T-cell (primary cell): ENCODE measurements around the gene NR2E1. TPM values are rescaled to one million over a fixed set of nuclear protein-coding genes. Genes with fewer than 3 reads are reported as not detected.

Experiments used
- ATAC-seq, 4 experiments: fragments of 200-7000 bp in 3 of 4; fragments of 150-1000 bp in 1 of 4; cut with Tn5 transposase; replicated peaks in 1 of 4; 1 replicate in 3 of 4; 2 replicates in 1 of 4; pipeline ENCODE4 v1.10.0; 2021; ENCODE audit warnings: moderate library complexity in 3 of 4, mild to moderate bottlenecking in 2 of 4, moderate number of reproducible peaks in 1 of 4
- CTCF ChIA-PET, 2 donors: fragments of 300-600 bp; sonication (Branson Sonifier 250); formaldehyde crosslinking; loops; one replicate each; lab custom pipeline; 2022; ENCODE audit warnings: antibody characterized with exemption in 2 of 2; lab: Charles Lee
- POLR2A ChIA-PET, 2 donors: fragments of 300-600 bp; sonication (Branson Sonifier 250); formaldehyde crosslinking; loops; one replicate each; lab custom pipeline; 2022; ENCODE audit warnings: antibody characterized with exemption in 2 of 2; lab: Charles Lee
- DNase-seq, 35 experiments: peaks; one replicate each; pipeline versions ENCODE4 v3.0.0 to v3.0.0-alpha.2; 2013 to 2023
- H3K27ac ChIP-seq: one replicate; pipeline ENCODE4 v1.5.1; 2013; ENCODE audit warnings: low read length
- H3K27me3 ChIP-seq, 2 experiments: replicated peaks in 1 of 2; 1 replicate in 1 of 2; 2 replicates in 1 of 2; pipeline versions ENCODE4 v1.6.1 to v1.7.0; 2013; ENCODE audit warnings: low read length in 1 of 2, mixed read lengths in 1 of 2; ENCODE audit not compliant: control insufficient read depth in 2 of 2, insufficient read depth in 2 of 2; ENCODE audit errors: extremely low read depth in 1 of 2
- H3K36me3 ChIP-seq, 2 donors: 1 replicate in 1 of 2; 2 replicates in 1 of 2; pipeline versions ENCODE4 v1.6.1 to v1.7.0; 2013; ENCODE audit warnings: low read length in 1 of 2; ENCODE audit not compliant: control insufficient read depth in 2 of 2, insufficient read depth in 1 of 2; ENCODE audit errors: extremely low read depth in 1 of 2
- H3K4me1 ChIP-seq, 2 experiments: 1 replicate in 1 of 2; 2 replicates in 1 of 2; pipeline versions ENCODE4 v1.6.1 to v1.7.0; 2013; ENCODE audit warnings: low read length in 2 of 2, mixed read lengths in 1 of 2; ENCODE audit not compliant: insufficient read depth in 2 of 2, control insufficient read depth in 1 of 2; ENCODE audit errors: extremely low read depth in 1 of 2
- H3K4me3 ChIP-seq, 2 donors: 1 replicate in 1 of 2; 2 replicates in 1 of 2; pipeline versions ENCODE4 v1.5.1 to v1.7.0; 2013; ENCODE audit warnings: mild to moderate bottlenecking in 2 of 2, low read length in 1 of 2, moderate library complexity in 1 of 2; ENCODE audit not compliant: control insufficient read depth in 1 of 2; ENCODE audit errors: extremely low read depth in 1 of 2
- H3K9me3 ChIP-seq: 2 replicates; pipeline ENCODE4 v1.7.0; 2013
- H3K27ac Mint-ChIP-seq, 2 donors: one replicate each; pipeline ENCODE4 v1.8.0; 2020 to 2021; ENCODE audit warnings: mild to moderate bottlenecking in 2 of 2, mixed read lengths in 2 of 2
- H3K27me3 Mint-ChIP-seq, 2 donors: one replicate each; pipeline ENCODE4 v1.8.0; 2021 to 2022; ENCODE audit warnings: mixed read lengths in 2 of 2
- H3K36me3 Mint-ChIP-seq: one replicate; pipeline ENCODE4 v1.8.0; 2021; ENCODE audit warnings: mixed read lengths
- H3K4me1 Mint-ChIP-seq, 3 donors: one replicate each; pipeline ENCODE4 v1.8.0; 2020 to 2022; ENCODE audit warnings: mixed read lengths in 3 of 3, mild to moderate bottlenecking in 1 of 3
- H3K4me3 Mint-ChIP-seq, 3 donors: one replicate each; pipeline ENCODE4 v1.8.0; 2020 to 2022; ENCODE audit warnings: mild to moderate bottlenecking in 3 of 3, mixed read lengths in 3 of 3, moderate library complexity in 3 of 3
- H3K9me3 Mint-ChIP-seq, 3 donors: one replicate each; pipeline ENCODE4 v1.8.0; 2020 to 2022; ENCODE audit warnings: mixed read lengths in 3 of 3
- WGBS: methylation state at CpG from one replicate; pipeline ENCODE4 v1.1.5; 2013; ENCODE audit warnings: missing lambda C conversion rate; ENCODE audit not compliant: insufficient coverage; 5-methylcytosine and 5-hydroxymethylcytosine counted together
- total RNA-seq, 35 experiments: library from RNA in 6 of 35; stranded (reverse) in 6 of 35; fragments of 120-200 nt in 1 of 35; gene quantifications; one replicate each; pipeline versions ENCODE4 v1.2.1 to v1.2.4 and lab custom pipeline; 2013 to 2026

NR2E1 gene
- total RNA-seq, 5 donors from 2014 or later (not counting 1 experiment from before 2014, with no cell fraction given), result not detected

GRCh38 chr6:108127056-108127455 lies 38.8 kb upstream of the NR2E1 start:
- Histone ChIP-seq H3K36me3 (no peaks in the 10 kb centered on the region), H3K9me3 (no peaks in the 10 kb centered on the region), H3K27me3 (peaks cover 32 to 38% of the 10 kb centered on the region in 2 experiments), H3K27ac (no peak overlapping the region), H3K4me1 (no peaks in the 10 kb centered on the region), H3K4me3 (no peak overlapping the region)
- WGBS, result no CpG with 5 or more reads among the region's 1 CpG
- peaks cover 0 to 6% (median 0%) of the 10 kb centered on the region in 3 donors for H3K4me1 Mint-ChIP-seq
- H3K9me3 Mint-ChIP-seq, result no peaks in the 10 kb centered on the region
- POLR2A ChIA-PET, result no interaction called here
- CTCF ChIA-PET, result no interaction called here
- H3K27me3 Mint-ChIP-seq, result peaks cover 72 to 84% of the 10 kb centered on the region in 2 donors
- DNase-seq (no peak), ATAC-seq (no peak)
- H3K4me3 Mint-ChIP-seq, result no peak overlapping the region
- H3K27ac Mint-ChIP-seq, result no peak overlapping the region
- H3K36me3 Mint-ChIP-seq, result no peaks in the 10 kb centered on the region

- WGBS, result 75% methylated on average over 1 of the region's 2 CpGs
- Histone ChIP-seq H3K27me3 (peaks cover 29 to 44% of the 10 kb centered on the region in 2 experiments), H3K4me3 (no peak overlapping the region), H3K4me1 (no peaks in the 10 kb centered on the region), H3K9me3 (no peaks in the 10 kb centered on the region), H3K36me3 (no peaks in the 10 kb centered on the region), H3K27ac (no peak overlapping the region)
- no peak overlapping the region for H3K4me3 Mint-ChIP-seq
- DNase-seq (no peak), ATAC-seq (no peak)
- H3K27me3 Mint-ChIP-seq, result peaks cover 73 to 85% of the 10 kb centered on the region in 2 donors
- H3K27ac Mint-ChIP-seq, result no peak overlapping the region
- ChIA-PET CTCF (no interaction called here), POLR2A (no interaction called here)
- no peaks in the 10 kb centered on the region for H3K9me3 Mint-ChIP-seq
- H3K36me3 Mint-ChIP-seq, result no peaks in the 10 kb centered on the region
- peaks cover 0 to 6% (median 0%) of the 10 kb centered on the region in 3 donors for H3K4me1 Mint-ChIP-seq
Observed at GRCh38 chr6:108127826-108128225, 38.0 kb upstream of the NR2E1 start.

GRCh38 chr6:108130262-108130661 lies 35.6 kb upstream of the NR2E1 start:
- Mint-ChIP-seq H3K9me3 (no peaks in the 10 kb centered on the region), H3K27me3 (peaks cover 68 to 78% of the 10 kb centered on the region in 2 donors), H3K36me3 (no peaks in the 10 kb centered on the region), H3K4me3 (no peak overlapping the region), H3K27ac (no peak overlapping the region), H3K4me1 (peaks cover 7 to 16% (median 13%) of the 10 kb centered on the region in 3 donors)
- CTCF ChIA-PET, result no interaction called here
- POLR2A ChIA-PET, result interaction anchor here in 1 of 2 donors (0.6 kb wide), 1 partner anchor 12 kb away, joined by 8 read pairs; no protein-coding TSS in a partner anchor
- no peaks in the 10 kb centered on the region for H3K9me3 ChIP-seq
- peaks cover 27 to 43% of the 10 kb centered on the region in 2 experiments for H3K27me3 ChIP-seq
- DNase-seq (no peak), ATAC-seq (no peak)
- peaks cover 0 to 8% of the 10 kb centered on the region in 2 experiments for H3K4me1 ChIP-seq
- no peak overlapping the region for H3K4me3 ChIP-seq
- H3K36me3 ChIP-seq, result no peaks in the 10 kb centered on the region
- H3K27ac ChIP-seq, result no peak overlapping the region

- no peak overlapping the region for H3K27ac ChIP-seq
- no peaks in the 10 kb centered on the region for H3K36me3 ChIP-seq
- peaks cover 0 to 8% of the 10 kb centered on the region in 2 experiments for H3K4me1 ChIP-seq
- CTCF ChIA-PET, result no interaction called here
- POLR2A ChIA-PET, result no interaction called here
- Mint-ChIP-seq H3K4me1 (peaks cover 7 to 16% (median 13%) of the 10 kb centered on the region in 3 donors), H3K27me3 (peaks cover 68 to 75% of the 10 kb centered on the region in 2 donors), H3K36me3 (no peaks in the 10 kb centered on the region), H3K4me3 (peak overlapping the region in 1 of 3 donors; percentile 80), H3K27ac (no peak overlapping the region), H3K9me3 (no peaks in the 10 kb centered on the region)
- no peak overlapping the region for H3K4me3 ChIP-seq
- peaks cover 27 to 46% of the 10 kb centered on the region in 2 experiments for H3K27me3 ChIP-seq
- no peak for ATAC-seq
- 43% methylated on average over 2 of the region's 4 CpGs for WGBS
- no peak for DNase-seq
- no peaks in the 10 kb centered on the region for H3K9me3 ChIP-seq
Observed at GRCh38 chr6:108132863-108133262, 33.0 kb upstream of the NR2E1 start.

GRCh38 chr6:108133594-108134179 lies 32.1 kb upstream of the NR2E1 start:
- H3K27ac ChIP-seq, result no peak overlapping the region
- H3K4me1 ChIP-seq, result peaks cover 0 to 8% of the 10 kb centered on the region in 2 experiments
- Mint-ChIP-seq H3K4me1 (peaks cover 7 to 16% (median 13%) of the 10 kb centered on the region in 3 donors), H3K27ac (no peak overlapping the region), H3K9me3 (no peaks in the 10 kb centered on the region), H3K36me3 (no peaks in the 10 kb centered on the region), H3K4me3 (peak overlapping the region; percentile 78 to 82 (median 80)), H3K27me3 (peaks cover 68 to 76% of the 10 kb centered on the region in 2 donors)
- no peaks in the 10 kb centered on the region for H3K9me3 ChIP-seq
- H3K36me3 ChIP-seq, result no peaks in the 10 kb centered on the region
- DNase-seq (no peak), ATAC-seq (peak; percentile 58 to 75 (median 62))
- H3K27me3 ChIP-seq, result peaks cover 28 to 46% of the 10 kb centered on the region in 2 experiments
- H3K4me3 ChIP-seq, result peak overlapping the region in 1 of 2 donors; percentile 48
- 1% methylated on average over 28 of the region's 36 CpGs for WGBS
- POLR2A ChIA-PET, result no interaction called here
- CTCF ChIA-PET, result no interaction called here

- Histone ChIP-seq H3K9me3 (no peaks in the 10 kb centered on the region), H3K4me3 (peak overlapping the region in 1 of 2 donors; percentile 11), H3K27me3 (peaks cover 26 to 45% of the 10 kb centered on the region in 2 experiments), H3K36me3 (no peaks in the 10 kb centered on the region), H3K27ac (no peak overlapping the region), H3K4me1 (peaks cover 0 to 8% of the 10 kb centered on the region in 2 experiments)
- H3K4me3 Mint-ChIP-seq, result peak overlapping the region in 2 of 3 donors; percentile 13 to 80
- no peaks in the 10 kb centered on the region for H3K36me3 Mint-ChIP-seq
- H3K27ac Mint-ChIP-seq, result no peak overlapping the region
- H3K27me3 Mint-ChIP-seq, result peaks cover 66 to 73% of the 10 kb centered on the region in 2 donors
- ATAC-seq, result no peak
- POLR2A ChIA-PET, result no interaction called here
- H3K4me1 Mint-ChIP-seq, result peaks cover 7 to 16% (median 13%) of the 10 kb centered on the region in 3 donors
- WGBS, result 39% methylated on average over 4 of the region's 18 CpGs
- no peak for DNase-seq
- no peaks in the 10 kb centered on the region for H3K9me3 Mint-ChIP-seq
- CTCF ChIA-PET, result no interaction called here
Observed at GRCh38 chr6:108134213-108134970, 31.4 kb upstream of the NR2E1 start.
